ENCODE results near the gene LY86.

- TF ChIP-seq HDAC2 (IDR thresholded peaks at IDR 0.05) (no peak), POLR2AphosphoS2 (IDR thresholded peaks at IDR 0.05; ENCODE audit: low read depth, low read length) (no peak), NR2C2 (IDR thresholded peaks at IDR 0.05; ENCODE audit: borderline replicate concordance, control insufficient read depth, insufficient read length, low read depth) (no peak), CTCF (IDR thresholded peaks at IDR 0.05 in 2 of 3, conservative IDR thresholded peaks at IDR 0.05 in 1 of 3; ENCODE audit: control insufficient read depth in 2 of 3, extremely low read depth in 1 of 3, insufficient read depth in 1 of 3, low read depth in 3 of 3, low read length in 3 of 3) (no peak)
Measured at GRCh38 chr6:6650839-6651238, 62.3 kb downstream of the LY86 start.

Data from GM12878 (cell line).